HepG2 (cell line): ENCODE data around the gene FBLIM1. TPM values are rescaled to one million over a fixed set of nuclear protein-coding genes. Genes with fewer than 3 reads are reported as not detected.

Experiments used
- ATAC-seq: fragments of 200-7000 bp; cut with Tn5 transposase; 3 replicates; pipeline ENCODE4 v1.9.1; 2020; ENCODE audit warnings: mild to moderate bottlenecking, moderate library complexity
- BruUV-seq: library from RNA; stranded (reverse); fragments of 400-500 nt; replicated peaks from 2 replicates; lab custom pipeline; 2021; lab: Mats Ljungman, UMichigan
- CTCF ChIA-PET: fragments of 300-600 bp; formaldehyde crosslinking; extraction: SDS; loops from one replicate; lab custom pipeline; 2021; ENCODE audit warnings: low total read pairs, inconsistent platforms, low intra/inter-chr PET ratio; lab: Yijun Ruan, JAX
- POLR2A ChIA-PET: fragments of 350-600 bp; sonication (Branson Sonifier 250); formaldehyde crosslinking; loops from one replicate; lab custom pipeline; 2020; ENCODE audit warnings: antibody characterized with exemption, inconsistent platforms; lab: Yijun Ruan, JAX
- DNase-seq: peaks from one replicate; pipeline ENCODE4 v3.0.0-alpha.2; 2015; ENCODE audit warnings: low spot score
- FAIRE-seq: peaks from 3 replicates; lab custom pipeline; 2011; peaks lifted over from hg19 to GRCh38; lab: Jason Lieb, UNC
- H2AFZ ChIP-seq: one replicate; pipeline ENCODE4 v1.6.1; 2011; ENCODE audit warnings: low read length, inconsistent platforms
- H3K27ac ChIP-seq: fragments of 300-600 bp; 3 replicates; pipeline ENCODE4 v1.8.0; 2011; ENCODE audit warnings: mixed run types, mild to moderate bottlenecking, mixed read lengths, low read length, inconsistent platforms; ENCODE audit not compliant: insufficient read depth; ENCODE audit errors: extremely low read length
- H3K27me3 ChIP-seq, 2 experiments: fragments of 200-600 bp in 1 of 2; 2 replicates in 1 of 2; 3 replicates in 1 of 2; pipeline versions ENCODE4 v1.6.0 to v1.8.0; 2011; ENCODE audit warnings: low read length in 2 of 2, mild to moderate bottlenecking in 2 of 2, moderate library complexity in 2 of 2, inconsistent platforms in 1 of 2; ENCODE audit not compliant: insufficient read depth in 2 of 2, control insufficient read depth in 1 of 2
- H3K36me3 ChIP-seq, 2 experiments: fragments of 200-600 bp in 1 of 2; replicated peaks in 1 of 2; 2 replicates in 1 of 2; 3 replicates in 1 of 2; pipeline versions ENCODE4 v1.5.1 to v1.8.0; 2011; ENCODE audit warnings: low read length in 2 of 2, inconsistent platforms in 1 of 2; ENCODE audit not compliant: insufficient read depth in 2 of 2, control insufficient read depth in 1 of 2
- H3K4me1 ChIP-seq: 2 replicates; pipeline ENCODE4 v1.5.1; 2012; ENCODE audit warnings: low read length, inconsistent platforms; ENCODE audit not compliant: insufficient read depth
- H3K4me2 ChIP-seq: 2 replicates; pipeline ENCODE4 v1.6.0; 2011; ENCODE audit warnings: low read depth, low read length, inconsistent platforms
- H3K4me3 ChIP-seq, 3 experiments: fragments of 200-600 bp in 1 of 3; sonication (generic), shearing (Covaris generic) in 1 of 3; replicated peaks in 1 of 3; 2 replicates each; pipeline ENCODE4 v1.5.1; 2011 to 2016; ENCODE audit warnings: low read length in 3 of 3, inconsistent platforms in 2 of 3, low read depth in 2 of 3, mild to moderate bottlenecking in 2 of 3, control low read depth in 1 of 3, mixed read lengths in 1 of 3; ENCODE audit not compliant: insufficient read depth in 1 of 3
- H3K79me2 ChIP-seq: one replicate; pipeline ENCODE4 v1.6.1; 2011; ENCODE audit warnings: low read length, inconsistent platforms; ENCODE audit not compliant: insufficient read depth
- H3K9ac ChIP-seq: 2 replicates; pipeline ENCODE4 v1.6.0; 2011; ENCODE audit warnings: mild to moderate bottlenecking, low read depth, low read length, inconsistent platforms; ENCODE audit not compliant: insufficient read depth
- H3K9me3 ChIP-seq: 2 replicates; pipeline ENCODE4 v1.5.1; 2012; ENCODE audit warnings: mild to moderate bottlenecking, low read length
- H4K20me1 ChIP-seq: 2 replicates; pipeline ENCODE4 v1.6.0; 2011; ENCODE audit warnings: inconsistent platforms, mild to moderate bottlenecking, low read length, moderate library complexity; ENCODE audit not compliant: insufficient read depth
- DNMT1 ChIP-seq: sonication (generic); formaldehyde crosslinking; IDR thresholded peaks from 2 replicates; pipeline ENCODE4 v1.5.1; 2020; ENCODE audit warnings: mild to moderate bottlenecking, missing genetic modification reagents
- FOSL1 ChIP-seq: sonication (generic); formaldehyde crosslinking; IDR thresholded peaks from 2 replicates; pipeline ENCODE4 v1.9.0; 2021; ENCODE audit warnings: missing genetic modification reagents, borderline replicate concordance
- RBFOX2 ChIP-seq: fragments of 200-400 bp; formaldehyde crosslinking; IDR thresholded peaks from 2 replicates; pipeline ENCODE4 v1.6.1; 2017; ENCODE audit warnings: low read depth, mild to moderate bottlenecking, low read length
- ZFP36L1 ChIP-seq: sonication (generic); formaldehyde crosslinking; IDR thresholded peaks from 2 replicates; pipeline ENCODE4 v1.8.0; 2022; ENCODE audit warnings: mild to moderate bottlenecking, missing genetic modification reagents, moderate library complexity
- ZNF274 ChIP-seq: sonication (generic); formaldehyde crosslinking; IDR thresholded peaks from 2 replicates; pipeline ENCODE4 v1.5.1; 2020; ENCODE audit warnings: mild to moderate bottlenecking, missing genetic modification reagents
- WGBS: methylation state at CpG from one replicate; pipeline ENCODE4 v1.1.6; 2017; ENCODE audit warnings: low lambda C conversion rate; 5-methylcytosine and 5-hydroxymethylcytosine counted together
- in situ Hi-C: cut with HindIII; loops from 2 replicates; pipeline ENCODE4 v1.10.0; 2017; ENCODE audit warnings: low pct_unique_long_range_greater_than_20kb; ENCODE audit not compliant: extremely low pct_ligation_motif_present
- intact Hi-C: fragments of 100-400 bp; cut with micrococcal nuclease; formaldehyde crosslinking; loops from one replicate; pipeline ENCODE4 v1.10.0; 2022; ENCODE audit not compliant: unreplicated experiment
- polyA plus RNA-seq, 8 experiments: library from polyadenylated mRNA; depleted of rRNA in 3 of 8; stranded (reverse) in 7 of 8; unstranded in 1 of 8; fragments of >200 nt; fragmentation: Illumina TruSeq in 4 of 8; extraction: Trizol in 4 of 8; gene quantifications; 2 replicates each; pipeline versions ENCODE4 v1.2.1 to v1.2.3, GENCODE V29; 2011 to 2016; ENCODE audit warnings: low read depth in 4 of 8, missing spikeins in 1 of 8, mixed read lengths in 1 of 8; ENCODE audit not compliant: insufficient read depth in 1 of 8
- total RNA-seq, 5 experiments: library from RNA; depleted of rRNA; stranded (reverse); fragments of >200 nt; fragmentation: Illumina TruSeq; extraction: Trizol; gene quantifications; 2 replicates each; pipeline ENCODE4 v1.2.3, GENCODE V29; 2016; ENCODE audit warnings: low read depth in 1 of 5
- TF ChIP-seq, protein P1 (sequence below): sonication (generic); formaldehyde crosslinking; IDR thresholded peaks from 2 replicates; pipeline ENCODE4 v1.5.1; 2020; ENCODE audit warnings: mild to moderate bottlenecking, missing genetic modification reagents, borderline replicate concordance
- TF ChIP-seq, protein P2 (sequence below): sonication (generic); formaldehyde crosslinking; IDR thresholded peaks from 2 replicates; pipeline ENCODE4 v1.8.0; 2022; ENCODE audit warnings: missing genetic modification reagents, low read depth, mild to moderate bottlenecking, borderline replicate concordance
- TF ChIP-seq, protein P3 (sequence below): sonication (generic); IDR thresholded peaks from 2 replicates; pipeline ENCODE4 v1.6.1; 2016; ENCODE audit warnings: low read depth, borderline replicate concordance

Gene FBLIM1
- total and polyA plus RNA-seq, 2 of the 13 experiments (the other 11 are each of a cell fraction or from before 2014, with no cell fraction given): 10.6 to 23.0 TPM

DNA sequence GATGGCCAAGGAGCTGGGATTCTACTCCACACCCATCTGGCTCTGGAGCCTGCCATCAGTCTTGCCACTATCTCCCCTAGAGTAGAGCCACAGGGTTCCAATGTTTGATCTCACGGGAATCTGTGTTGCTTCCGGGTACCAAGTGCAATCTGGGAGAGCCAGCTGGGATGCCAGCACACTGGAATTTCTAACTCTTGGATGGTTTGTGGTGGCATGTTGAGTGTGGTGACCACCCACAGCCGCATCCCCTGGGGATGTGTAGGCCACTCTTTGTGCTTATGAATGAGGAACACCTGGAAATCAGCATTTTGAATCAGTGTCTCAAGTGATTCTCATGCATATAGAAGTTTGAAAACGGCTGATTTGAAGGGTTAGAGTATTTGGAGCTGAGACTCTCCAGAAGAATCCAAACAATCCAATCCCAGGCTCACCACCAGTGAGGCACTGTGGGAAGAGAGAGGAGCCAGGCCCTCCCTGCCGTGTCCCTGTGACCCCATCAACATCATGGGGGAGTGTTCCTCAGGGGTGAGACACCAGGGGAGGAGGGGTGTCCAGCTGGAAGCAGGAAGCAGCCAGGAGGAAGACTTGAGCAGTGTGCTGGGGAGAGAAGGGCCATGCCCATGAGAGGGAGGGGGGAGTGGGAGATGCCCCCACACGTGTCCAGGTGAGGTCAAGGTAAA is 13.4 kb downstream of the FBLIM1 start (continued):
- TF ChIP-seq, protein P1, sequence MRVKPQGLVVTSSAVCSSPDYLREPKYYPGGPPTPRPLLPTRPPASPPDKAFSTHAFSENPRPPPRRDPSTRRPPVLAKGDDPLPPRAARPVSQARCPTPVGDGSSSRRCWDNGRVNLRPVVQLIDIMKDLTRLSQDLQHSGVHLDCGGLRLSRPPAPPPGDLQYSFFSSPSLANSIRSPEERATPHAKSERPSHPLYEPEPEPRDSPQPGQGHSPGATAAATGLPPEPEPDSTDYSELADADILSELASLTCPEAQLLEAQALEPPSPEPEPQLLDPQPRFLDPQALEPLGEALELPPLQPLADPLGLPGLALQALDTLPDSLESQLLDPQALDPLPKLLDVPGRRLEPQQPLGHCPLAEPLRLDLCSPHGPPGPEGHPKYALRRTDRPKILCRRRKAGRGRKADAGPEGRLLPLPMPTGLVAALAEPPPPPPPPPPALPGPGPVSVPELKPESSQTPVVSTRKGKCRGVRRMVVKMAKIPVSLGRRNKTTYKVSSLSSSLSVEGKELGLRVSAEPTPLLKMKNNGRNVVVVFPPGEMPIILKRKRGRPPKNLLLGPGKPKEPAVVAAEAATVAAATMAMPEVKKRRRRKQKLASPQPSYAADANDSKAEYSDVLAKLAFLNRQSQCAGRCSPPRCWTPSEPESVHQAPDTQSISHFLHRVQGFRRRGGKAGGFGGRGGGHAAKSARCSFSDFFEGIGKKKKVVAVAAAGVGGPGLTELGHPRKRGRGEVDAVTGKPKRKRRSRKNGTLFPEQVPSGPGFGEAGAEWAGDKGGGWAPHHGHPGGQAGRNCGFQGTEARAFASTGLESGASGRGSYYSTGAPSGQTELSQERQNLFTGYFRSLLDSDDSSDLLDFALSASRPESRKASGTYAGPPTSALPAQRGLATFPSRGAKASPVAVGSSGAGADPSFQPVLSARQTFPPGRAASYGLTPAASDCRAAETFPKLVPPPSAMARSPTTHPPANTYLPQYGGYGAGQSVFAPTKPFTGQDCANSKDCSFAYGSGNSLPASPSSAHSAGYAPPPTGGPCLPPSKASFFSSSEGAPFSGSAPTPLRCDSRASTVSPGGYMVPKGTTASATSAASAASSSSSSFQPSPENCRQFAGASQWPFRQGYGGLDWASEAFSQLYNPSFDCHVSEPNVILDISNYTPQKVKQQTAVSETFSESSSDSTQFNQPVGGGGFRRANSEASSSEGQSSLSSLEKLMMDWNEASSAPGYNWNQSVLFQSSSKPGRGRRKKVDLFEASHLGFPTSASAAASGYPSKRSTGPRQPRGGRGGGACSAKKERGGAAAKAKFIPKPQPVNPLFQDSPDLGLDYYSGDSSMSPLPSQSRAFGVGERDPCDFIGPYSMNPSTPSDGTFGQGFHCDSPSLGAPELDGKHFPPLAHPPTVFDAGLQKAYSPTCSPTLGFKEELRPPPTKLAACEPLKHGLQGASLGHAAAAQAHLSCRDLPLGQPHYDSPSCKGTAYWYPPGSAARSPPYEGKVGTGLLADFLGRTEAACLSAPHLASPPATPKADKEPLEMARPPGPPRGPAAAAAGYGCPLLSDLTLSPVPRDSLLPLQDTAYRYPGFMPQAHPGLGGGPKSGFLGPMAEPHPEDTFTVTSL (CRISPR knock-in tag): no peak
- TF ChIP-seq RBFOX2: no peak
- TF ChIP-seq ZFP36L1: no peak
- TF ChIP-seq ZNF274 (CRISPR knock-in tag): no peak
- TF ChIP-seq, protein P2, sequence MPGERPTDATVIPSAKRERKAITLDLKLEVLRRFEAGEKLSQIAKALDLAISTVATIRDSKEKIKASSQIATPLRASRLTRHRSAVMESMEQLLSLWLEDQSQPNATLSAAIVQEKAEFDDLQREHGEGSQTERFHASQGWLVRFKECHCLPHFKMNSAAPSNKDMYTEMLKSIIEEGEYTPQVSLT (CRISPR knock-in tag): no peak

GRCh38 chr1:15775706-15776105 is 17.1 kb downstream of the FBLIM1 start:
- H3K9me3 ChIP-seq: no peaks in the 10 kb centered on the region
- H3K27ac ChIP-seq: no peak overlapping the region
- no peaks in the 10 kb centered on the region for H3K27me3 ChIP-seq
- H3K9ac ChIP-seq: no peak overlapping the region
- ATAC-seq (no peak), FAIRE-seq (no peak), DNase-seq (no peak)
- H4K20me1 ChIP-seq: no peaks in the 10 kb centered on the region
- ChIA-PET POLR2A (no interaction called here), CTCF (no interaction called here)
- H3K79me2 ChIP-seq: no peaks in the 10 kb centered on the region
- peaks cover 23% of the 10 kb centered on the region for H3K4me1 ChIP-seq
- no peak overlapping the region for H3K4me3 ChIP-seq
- TF ChIP-seq, protein P3, sequence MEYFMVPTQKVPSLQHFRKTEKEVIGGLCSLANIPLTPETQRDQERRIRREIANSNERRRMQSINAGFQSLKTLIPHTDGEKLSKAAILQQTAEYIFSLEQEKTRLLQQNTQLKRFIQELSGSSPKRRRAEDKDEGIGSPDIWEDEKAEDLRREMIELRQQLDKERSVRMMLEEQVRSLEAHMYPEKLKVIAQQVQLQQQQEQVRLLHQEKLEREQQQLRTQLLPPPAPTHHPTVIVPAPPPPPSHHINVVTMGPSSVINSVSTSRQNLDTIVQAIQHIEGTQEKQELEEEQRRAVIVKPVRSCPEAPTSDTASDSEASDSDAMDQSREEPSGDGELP: no peak
- TF ChIP-seq FOSL1 (CRISPR knock-in tag): no peak
- no peak for TF ChIP-seq DNMT1
- no peak overlapping the region for H3K4me2 ChIP-seq
- no TSS peak for BruUV-seq
- WGBS: 90% methylated on average over 2 of the region's 2 CpGs
- intact Hi-C loops: no loop called here
- no peak overlapping the region for H2AFZ ChIP-seq
- peaks cover 1 to 6% of the 10 kb centered on the region in 2 experiments; a peak in 2 of 5 replicates for H3K36me3 ChIP-seq
- in situ Hi-C loops: no loop called here
